ENCODE measurements around the gene NTSR1. TPM values are rescaled to one million over a fixed set of nuclear protein-coding genes. Genes with fewer than 3 reads are reported as not detected.

NTSR1 gene
- total and polyA plus RNA-seq, 2 of the 13 experiments (the other 11 are each of a cell fraction or from before 2014, with no cell fraction given), result 0.09 to 0.12 TPM

GRCh38 chr20:62791301-62792181 is 82.9 kb downstream of the NTSR1 start (continued):
- TF ChIP-seq ZNF546 (CRISPR knock-in tag; conservative IDR thresholded peaks at IDR 0.05) (no peak), EP300 (IDR thresholded peaks at IDR 0.05; ENCODE audit: low read depth in 2 of 2, low read length in 2 of 2) (no peak), EP300 (CRISPR knock-in tag; IDR thresholded peaks at IDR 0.05; ENCODE audit: borderline replicate concordance) (no peak), ZNF879 (CRISPR knock-in tag; IDR thresholded peaks at IDR 0.05) (no peak), ZNF235 (CRISPR knock-in tag; IDR thresholded peaks at IDR 0.05; ENCODE audit: borderline replicate concordance) (0 out of 2 replicates have a peak, but pooled peaks have one; percentile 61), UBTF (CRISPR knock-in tag; IDR thresholded peaks at IDR 0.05) (peak; percentile 79), NFIB (CRISPR knock-in tag; IDR thresholded peaks at IDR 0.05; ENCODE audit: borderline replicate concordance) (no peak), ZNF317 (CRISPR knock-in tag; IDR thresholded peaks at IDR 0.05) (peak; percentile 51; the same call in 1 of the 2 replicates), ARID2 (CRISPR knock-in tag; IDR thresholded peaks at IDR 0.05; ENCODE audit: borderline replicate concordance) (no peak), ZNF672 (CRISPR knock-in tag; IDR thresholded peaks at IDR 0.05) (no peak), TEAD2 (CRISPR knock-in tag; IDR thresholded peaks at IDR 0.05) (no peak), AGO2 (optimal IDR thresholded peaks at IDR 0.05; ENCODE audit: low read depth, low read length) (no peak), ZNF256 (CRISPR knock-in tag; conservative IDR thresholded peaks at IDR 0.05) (no peak), ZBTB44 (CRISPR knock-in tag; IDR thresholded peaks at IDR 0.05) (peak; percentile 60; the same call in 1 of the 2 replicates), TCF7L2 (IDR thresholded peaks at IDR 0.05; ENCODE audit: low read depth, low read length) (no peak), ZNF572 (CRISPR knock-in tag; IDR thresholded peaks at IDR 0.05) (0 out of 2 replicates have a peak, but pooled peaks have one; percentile 44), PBX2 (CRISPR knock-in tag; IDR thresholded peaks at IDR 0.05) (no peak), ATF7 (IDR thresholded peaks at IDR 0.05) (no peak), ATF7 (CRISPR knock-in tag; IDR thresholded peaks at IDR 0.05) (no peak), ZNF234 (CRISPR knock-in tag; conservative IDR thresholded peaks at IDR 0.05) (no peak), MLX (CRISPR knock-in tag; IDR thresholded peaks at IDR 0.05) (no peak), TCF7 (IDR thresholded peaks at IDR 0.05; ENCODE audit: low read depth) (no peak), CREM (IDR thresholded peaks at IDR 0.05) (no peak), CREM (CRISPR knock-in tag; IDR thresholded peaks at IDR 0.05) (no peak), JUND (CRISPR knock-in tag; IDR thresholded peaks at IDR 0.05) (no peak)
